ENCODE data around the gene TBC1D12. TPM values are rescaled to one million over a fixed set of nuclear protein-coding genes. Genes with fewer than 3 reads are reported as not detected.

Gene TBC1D12
- total RNA-seq, 1 donor from 2014 or later = 12.9 TPM

DNA sequence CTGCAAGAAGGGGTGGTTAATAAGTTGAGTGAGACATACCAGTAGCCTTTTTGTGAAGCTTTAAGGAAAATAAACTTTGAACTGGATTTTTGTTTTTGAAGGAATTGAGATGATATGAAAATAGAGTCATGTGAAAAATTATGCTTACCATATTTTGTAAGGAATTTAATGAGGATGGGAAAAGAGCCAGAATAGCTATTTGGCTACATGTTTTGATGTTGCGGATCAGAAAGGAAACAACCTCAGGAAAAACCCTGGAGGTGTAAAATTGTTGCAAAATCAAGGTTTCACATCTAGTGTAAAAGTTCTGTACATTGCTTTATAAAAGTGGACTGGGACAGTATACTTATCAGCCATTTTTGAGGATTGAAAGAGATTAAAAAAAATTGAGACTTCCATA lies 15.0 kb downstream of the TBC1D12 start:
- no peak overlapping the region for H3K4me3 ChIP-seq (ENCODE audit: low read depth, low read length)
- DNase-seq (ENCODE audit: low read depth) = no peak
- TF ChIP-seq CTCF (conservative IDR thresholded peaks at IDR 0.05; ENCODE audit: low read depth, low read length) = no peak

DNA sequence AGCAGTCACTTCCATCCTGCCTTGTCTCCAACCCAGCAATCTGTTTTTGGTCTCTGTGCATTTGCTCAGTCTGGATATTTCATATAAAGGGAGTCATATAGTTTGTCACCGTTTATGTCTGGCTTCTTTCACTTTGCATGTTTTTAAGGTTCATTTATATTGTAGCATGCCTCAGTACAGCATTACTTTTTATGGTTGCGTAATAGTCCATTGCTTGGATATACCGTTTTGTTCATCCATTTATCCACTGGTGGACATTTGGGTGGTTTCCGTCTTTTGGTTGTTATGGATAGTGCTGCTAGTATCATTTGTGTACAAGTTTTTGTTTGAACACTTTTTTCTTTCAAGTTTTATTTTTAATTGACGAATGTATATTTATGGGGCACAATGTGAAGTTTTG lies 18.2 kb downstream of the TBC1D12 start:
- TF ChIP-seq CTCF (conservative IDR thresholded peaks at IDR 0.05; ENCODE audit: low read depth, low read length) = no peak
- H3K4me3 ChIP-seq (ENCODE audit: low read depth, low read length) = no peak overlapping the region
- no peak for DNase-seq (ENCODE audit: low read depth)

- TF ChIP-seq CTCF (conservative IDR thresholded peaks at IDR 0.05; ENCODE audit: low read depth, low read length) = no peak
- H3K4me3 ChIP-seq (ENCODE audit: low read depth, low read length) = no peak overlapping the region
- DNase-seq (ENCODE audit: low read depth) = no peak
Measured at GRCh38 chr10:94420998-94421528, 18.7 kb downstream of the TBC1D12 start.

DNA sequence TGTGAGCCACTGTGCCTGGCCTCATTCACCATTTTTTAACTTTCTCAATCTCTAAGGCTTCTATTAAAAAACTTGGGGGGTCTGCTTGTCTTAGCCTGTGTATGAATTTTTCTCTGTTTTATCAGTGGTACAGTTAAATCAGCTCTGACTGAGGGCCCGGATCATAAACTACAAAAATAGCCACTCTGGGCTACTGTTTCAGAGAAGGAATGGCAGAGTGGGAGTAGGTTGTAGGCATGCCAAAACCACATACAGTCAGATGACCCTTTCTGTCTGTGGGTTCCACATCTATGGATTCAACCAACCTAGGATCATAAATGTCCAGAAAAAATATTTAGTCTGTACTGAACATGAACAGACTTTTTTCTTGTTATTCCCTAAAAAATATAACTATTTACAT lies 21.3 kb downstream of the TBC1D12 start:
- no peak for TF ChIP-seq CTCF (conservative IDR thresholded peaks at IDR 0.05; ENCODE audit: low read depth, low read length)
- DNase-seq (ENCODE audit: low read depth) = no peak
- H3K4me3 ChIP-seq (ENCODE audit: low read depth, low read length) = no peak overlapping the region

DNA sequence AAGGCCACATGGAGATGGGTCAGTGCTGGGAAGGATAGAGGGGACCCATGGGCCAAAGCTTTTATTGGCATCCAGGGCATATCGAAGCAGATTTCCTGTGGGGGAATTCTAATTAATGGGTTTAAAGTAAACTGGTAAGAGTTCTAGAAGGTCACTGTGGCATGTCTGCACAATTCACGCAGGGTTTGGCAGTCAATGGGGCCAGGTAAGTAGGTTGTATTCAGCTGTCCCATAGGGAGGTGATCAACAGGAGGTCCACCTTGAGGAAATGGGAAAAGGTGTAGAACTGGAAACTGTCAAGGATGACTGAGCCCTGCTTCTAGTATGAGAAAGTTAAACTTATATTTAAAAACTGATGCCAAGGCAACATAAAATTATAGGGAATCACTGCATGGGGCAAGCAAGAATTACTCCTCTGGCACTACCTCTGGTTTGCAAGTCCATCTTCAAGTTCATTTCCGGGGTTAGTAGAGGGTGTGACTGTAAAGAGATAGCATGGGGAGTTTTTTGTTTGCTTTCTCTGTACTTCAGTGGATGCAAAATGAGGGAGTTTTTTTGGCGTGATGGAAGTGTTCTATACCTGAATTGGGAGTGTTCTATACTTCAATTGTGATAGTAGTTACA lies 22.5 kb downstream of the TBC1D12 start:
- H3K4me3 ChIP-seq (ENCODE audit: low read depth, low read length) = no peak overlapping the region
- no peak for DNase-seq (ENCODE audit: low read depth)
- no peak for TF ChIP-seq CTCF (conservative IDR thresholded peaks at IDR 0.05; ENCODE audit: low read depth, low read length)

DNA sequence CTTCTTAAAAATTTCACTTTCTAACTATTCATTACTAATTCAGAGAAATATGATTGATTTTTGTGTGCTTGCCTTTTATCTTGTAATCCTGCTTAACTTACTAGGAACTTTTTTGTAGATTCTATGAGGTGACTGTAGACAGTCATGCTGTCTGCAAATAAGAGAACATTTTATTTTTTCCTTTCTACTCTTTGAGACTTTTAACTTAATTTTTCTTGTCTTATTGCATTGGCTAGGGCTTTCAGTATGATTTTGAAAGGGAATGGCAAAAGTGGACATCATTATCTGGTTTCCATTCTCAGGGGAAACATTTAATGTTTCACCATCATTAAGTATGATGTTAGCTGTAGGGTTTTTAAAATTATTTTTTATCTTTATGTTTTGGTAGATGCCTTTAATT lies 23.6 kb downstream of the TBC1D12 start:
- TF ChIP-seq CTCF (conservative IDR thresholded peaks at IDR 0.05; ENCODE audit: low read depth, low read length) = no peak
- no peak for DNase-seq (ENCODE audit: low read depth)
- no peak overlapping the region for H3K4me3 ChIP-seq (ENCODE audit: low read depth, low read length)

DNA sequence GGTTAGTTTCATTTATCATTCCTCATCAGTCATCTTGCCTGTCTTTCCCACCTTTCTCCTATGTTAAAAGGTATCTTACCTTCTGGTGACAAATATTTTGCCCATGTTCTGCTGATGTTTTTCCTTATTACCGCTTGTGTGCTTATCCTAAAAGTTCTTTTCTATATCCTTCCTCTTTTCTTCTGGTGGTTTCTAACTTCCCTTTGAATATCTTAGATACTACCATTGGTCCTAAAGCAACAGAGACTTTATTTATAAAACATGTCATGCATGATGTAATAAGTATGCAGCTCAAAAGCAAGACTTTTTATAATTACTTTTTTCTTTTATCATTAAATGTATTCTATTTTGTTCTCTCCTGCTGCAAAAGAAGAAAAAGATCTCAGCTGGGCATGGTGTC lies 24.8 kb downstream of the TBC1D12 start:
- no peak for DNase-seq (ENCODE audit: low read depth)
- no peak overlapping the region for H3K4me3 ChIP-seq (ENCODE audit: low read depth, low read length)
- no peak for TF ChIP-seq CTCF (conservative IDR thresholded peaks at IDR 0.05; ENCODE audit: low read depth, low read length)
